Measurements from ENCODE around the gene SNF8.

Gene SNF8

DNA sequence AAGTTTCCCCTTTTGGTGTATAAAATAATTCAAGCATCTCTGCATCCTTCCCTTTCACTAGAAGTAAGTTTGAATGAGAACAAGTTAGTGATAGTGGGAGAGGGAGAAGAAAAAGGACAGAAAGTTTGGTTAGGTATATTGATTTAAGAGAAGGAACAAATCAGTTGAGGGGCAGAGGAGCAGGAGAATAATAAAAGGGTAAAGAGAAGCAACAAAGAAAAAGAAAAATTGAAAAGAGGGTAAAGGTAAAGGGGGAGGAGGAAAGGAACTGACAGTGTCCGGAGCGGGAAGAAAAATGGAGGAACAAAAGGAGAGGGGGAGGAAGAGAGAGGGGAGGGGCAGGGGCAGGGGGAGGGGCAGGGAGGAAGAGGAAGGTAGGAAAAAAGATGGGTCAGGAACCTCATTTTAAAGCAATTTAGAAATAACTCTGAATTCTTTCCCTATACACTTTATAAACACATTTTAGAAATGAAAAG, 46.3 kb upstream of the SNF8 start:
- TF ChIP-seq POLR2AphosphoS5 (IDR thresholded peaks at IDR 0.05; ENCODE audit: low read depth, low read length) = no peak
- TF ChIP-seq SIN3A (IDR thresholded peaks at IDR 0.05; ENCODE audit: borderline replicate concordance, insufficient read depth, low read length) = no peak
- TF ChIP-seq FOXP2 (optimal IDR thresholded peaks at IDR 0.05; ENCODE audit: borderline replicate concordance, extremely low read depth, extremely low read length, insufficient read depth) = no peak
- TF ChIP-seq, protein P1, sequence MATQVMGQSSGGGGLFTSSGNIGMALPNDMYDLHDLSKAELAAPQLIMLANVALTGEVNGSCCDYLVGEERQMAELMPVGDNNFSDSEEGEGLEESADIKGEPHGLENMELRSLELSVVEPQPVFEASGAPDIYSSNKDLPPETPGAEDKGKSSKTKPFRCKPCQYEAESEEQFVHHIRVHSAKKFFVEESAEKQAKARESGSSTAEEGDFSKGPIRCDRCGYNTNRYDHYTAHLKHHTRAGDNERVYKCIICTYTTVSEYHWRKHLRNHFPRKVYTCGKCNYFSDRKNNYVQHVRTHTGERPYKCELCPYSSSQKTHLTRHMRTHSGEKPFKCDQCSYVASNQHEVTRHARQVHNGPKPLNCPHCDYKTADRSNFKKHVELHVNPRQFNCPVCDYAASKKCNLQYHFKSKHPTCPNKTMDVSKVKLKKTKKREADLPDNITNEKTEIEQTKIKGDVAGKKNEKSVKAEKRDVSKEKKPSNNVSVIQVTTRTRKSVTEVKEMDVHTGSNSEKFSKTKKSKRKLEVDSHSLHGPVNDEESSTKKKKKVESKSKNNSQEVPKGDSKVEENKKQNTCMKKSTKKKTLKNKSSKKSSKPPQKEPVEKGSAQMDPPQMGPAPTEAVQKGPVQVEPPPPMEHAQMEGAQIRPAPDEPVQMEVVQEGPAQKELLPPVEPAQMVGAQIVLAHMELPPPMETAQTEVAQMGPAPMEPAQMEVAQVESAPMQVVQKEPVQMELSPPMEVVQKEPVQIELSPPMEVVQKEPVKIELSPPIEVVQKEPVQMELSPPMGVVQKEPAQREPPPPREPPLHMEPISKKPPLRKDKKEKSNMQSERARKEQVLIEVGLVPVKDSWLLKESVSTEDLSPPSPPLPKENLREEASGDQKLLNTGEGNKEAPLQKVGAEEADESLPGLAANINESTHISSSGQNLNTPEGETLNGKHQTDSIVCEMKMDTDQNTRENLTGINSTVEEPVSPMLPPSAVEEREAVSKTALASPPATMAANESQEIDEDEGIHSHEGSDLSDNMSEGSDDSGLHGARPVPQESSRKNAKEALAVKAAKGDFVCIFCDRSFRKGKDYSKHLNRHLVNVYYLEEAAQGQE (IDR thresholded peaks at IDR 0.05; ENCODE audit: insufficient read depth in 1 of 2, low read depth in 2 of 2, low read length in 2 of 2) = no peak
- TF ChIP-seq TAF1 (IDR thresholded peaks at IDR 0.05; ENCODE audit: borderline replicate concordance, insufficient read depth, low read length) = no peak

DNA sequence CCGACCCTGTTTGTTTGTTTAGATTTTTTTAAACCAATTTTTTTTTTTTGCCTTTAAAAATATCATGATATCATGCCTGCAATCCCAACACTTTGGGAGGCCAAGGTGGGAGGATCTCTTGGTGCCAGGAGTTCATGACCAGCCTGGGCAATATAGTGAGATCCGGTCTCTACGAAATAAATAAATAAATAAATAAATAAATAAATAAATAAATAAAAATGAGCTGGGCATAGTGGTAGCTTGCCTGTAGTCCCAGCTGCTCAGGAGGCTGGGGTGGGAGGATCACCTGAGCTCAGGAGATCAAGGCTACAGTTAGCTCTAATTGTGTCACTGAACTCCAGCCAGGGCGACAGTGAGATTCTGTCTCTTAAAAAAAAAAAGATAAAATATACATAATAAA, 44.5 kb upstream of the SNF8 start:
- TF ChIP-seq, protein P1 (IDR thresholded peaks at IDR 0.05; ENCODE audit: insufficient read depth in 1 of 2, low read depth in 2 of 2, low read length in 2 of 2) = no peak
- TF ChIP-seq SIN3A (IDR thresholded peaks at IDR 0.05; ENCODE audit: borderline replicate concordance, insufficient read depth, low read length) (no peak), POLR2AphosphoS5 (IDR thresholded peaks at IDR 0.05; ENCODE audit: low read depth, low read length) (no peak), TAF1 (IDR thresholded peaks at IDR 0.05; ENCODE audit: borderline replicate concordance, insufficient read depth, low read length) (no peak)

DNA sequence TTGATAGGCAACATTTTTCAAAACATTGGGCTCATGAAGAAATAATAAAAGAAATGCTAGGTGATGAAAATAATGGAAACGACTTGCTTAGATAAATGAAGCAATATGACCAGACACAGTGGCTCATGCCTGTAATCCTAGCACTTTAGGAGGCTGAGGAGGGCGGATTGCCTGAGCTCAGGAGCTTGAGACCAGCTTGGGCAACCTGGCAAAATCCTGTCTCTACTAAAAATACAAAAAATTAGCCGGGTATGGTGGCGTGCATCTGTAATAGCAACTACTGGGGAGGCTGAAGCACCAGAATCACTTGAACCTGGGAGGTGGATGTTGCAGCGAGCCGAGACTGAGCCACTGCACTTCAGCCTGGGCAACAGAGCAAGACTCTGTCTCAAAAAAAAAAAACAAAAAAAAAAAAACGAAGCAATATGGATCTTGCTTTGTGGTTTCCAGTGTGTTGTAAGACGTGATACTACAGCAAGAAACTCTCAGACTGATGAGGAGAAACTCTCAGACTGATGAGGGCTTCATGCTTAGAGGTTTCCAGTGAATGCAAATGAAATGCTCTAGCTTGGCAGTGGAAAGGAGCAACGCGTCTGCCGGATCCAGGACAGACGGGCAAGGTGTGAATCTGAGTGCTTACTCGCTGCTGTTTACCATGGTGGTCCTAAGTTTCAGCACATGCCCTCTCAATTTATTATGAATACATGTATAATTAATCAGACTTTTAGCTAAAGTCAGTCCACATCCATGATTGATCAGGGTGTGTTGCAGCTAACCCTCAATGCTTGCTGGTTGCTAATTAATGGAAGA, 41.0 kb upstream of the SNF8 start:
- TF ChIP-seq, protein P1 (IDR thresholded peaks at IDR 0.05; ENCODE audit: insufficient read depth in 1 of 2, low read depth in 2 of 2, low read length in 2 of 2) = no peak
- no peak for TF ChIP-seq SIN3A (IDR thresholded peaks at IDR 0.05; ENCODE audit: borderline replicate concordance, insufficient read depth, low read length)
- TF ChIP-seq FOXP2 (optimal IDR thresholded peaks at IDR 0.05; ENCODE audit: borderline replicate concordance, extremely low read depth, extremely low read length, insufficient read depth) = no peak
- no peak for TF ChIP-seq TAF1 (IDR thresholded peaks at IDR 0.05; ENCODE audit: borderline replicate concordance, insufficient read depth, low read length)
- TF ChIP-seq POLR2AphosphoS5 (IDR thresholded peaks at IDR 0.05; ENCODE audit: low read depth, low read length) = no peak

DNA sequence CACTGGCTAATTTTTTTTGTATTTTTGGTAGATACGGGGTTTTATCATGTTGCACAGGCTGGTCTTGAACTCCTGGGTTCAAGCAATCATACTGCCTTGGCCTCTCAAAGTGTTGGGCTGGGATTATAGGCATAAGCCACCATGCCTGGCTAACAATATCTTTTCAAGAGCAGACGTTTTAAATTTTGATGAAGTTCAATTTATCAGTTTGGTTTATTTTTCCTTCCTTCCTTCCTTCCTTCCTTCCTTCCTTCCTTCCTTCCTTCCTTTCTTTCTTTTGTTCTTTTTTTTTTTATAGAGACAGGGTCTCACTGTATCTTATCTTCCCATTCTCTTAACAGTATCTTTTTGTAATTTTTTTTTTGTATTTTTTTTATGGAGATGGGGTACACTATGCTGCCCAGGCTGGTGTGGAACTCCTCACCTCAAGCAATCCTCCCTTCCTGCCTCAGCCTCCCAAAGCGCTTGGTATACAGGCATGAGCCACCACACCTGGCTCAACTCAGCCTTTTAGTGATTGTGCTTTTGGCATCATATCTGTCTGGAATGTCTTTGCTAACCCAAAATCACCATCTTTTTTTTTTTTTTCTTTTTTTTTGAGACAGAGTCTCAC, 37.4 kb upstream of the SNF8 start:
- TF ChIP-seq POLR2AphosphoS5 (IDR thresholded peaks at IDR 0.05; ENCODE audit: low read depth, low read length) = no peak
- TF ChIP-seq, protein P1 (IDR thresholded peaks at IDR 0.05; ENCODE audit: insufficient read depth in 1 of 2, low read depth in 2 of 2, low read length in 2 of 2) = no peak
- no peak for TF ChIP-seq TAF1 (IDR thresholded peaks at IDR 0.05; ENCODE audit: borderline replicate concordance, insufficient read depth, low read length)
- no peak for TF ChIP-seq FOXP2 (optimal IDR thresholded peaks at IDR 0.05; ENCODE audit: borderline replicate concordance, extremely low read depth, extremely low read length, insufficient read depth)
- TF ChIP-seq SIN3A (IDR thresholded peaks at IDR 0.05; ENCODE audit: borderline replicate concordance, insufficient read depth, low read length) = no peak
